H9 (cell line): ENCODE data around the gene PDC. TPM values are rescaled to one million over a fixed set of nuclear protein-coding genes. Genes with fewer than 3 reads are reported as not detected.

ENCODE experiments used
- DNase-seq: peaks from one replicate; pipeline ENCODE4 v3.0.0-alpha.2; 2017
- H2AFZ ChIP-seq: one replicate; pipeline ENCODE4 v1.6.1; 2013; ENCODE audit warnings: mild to moderate bottlenecking, low read length, control low read depth, moderate library complexity
- H2AK5ac ChIP-seq: 2 replicates; pipeline ENCODE4 v1.6.1; 2013; ENCODE audit warnings: low read length, control low read depth, mixed read lengths; ENCODE audit not compliant: insufficient read length
- H2BK120ac ChIP-seq: one replicate; pipeline ENCODE4 v1.6.1; 2013; ENCODE audit warnings: low read depth, mild to moderate bottlenecking, low read length, control low read depth, inconsistent platforms; ENCODE audit not compliant: poor library complexity, severe bottlenecking
- H2BK12ac ChIP-seq: 2 replicates; pipeline ENCODE4 v1.6.1; 2013; ENCODE audit warnings: low read length, control low read depth, mixed read lengths, low read depth; ENCODE audit not compliant: insufficient read length
- H2BK15ac ChIP-seq: 2 replicates; pipeline ENCODE4 v1.6.1; 2013; ENCODE audit warnings: low read depth, low read length, control low read depth
- H2BK20ac ChIP-seq: one replicate; pipeline ENCODE4 v1.6.1; 2013; ENCODE audit warnings: low read depth, mild to moderate bottlenecking, low read length, control low read depth, inconsistent platforms; ENCODE audit not compliant: poor library complexity, severe bottlenecking
- H2BK5ac ChIP-seq: 2 replicates; pipeline ENCODE4 v1.6.1; 2013; ENCODE audit warnings: low read length, control low read depth, mixed read lengths; ENCODE audit not compliant: insufficient read length
- H3K14ac ChIP-seq: 2 replicates; pipeline ENCODE4 v1.6.1; 2013; ENCODE audit warnings: low read length, control low read depth; ENCODE audit not compliant: insufficient read depth
- H3K18ac ChIP-seq: 2 replicates; pipeline ENCODE4 v1.6.1; 2013; ENCODE audit warnings: low read depth, mild to moderate bottlenecking, mixed read lengths, low read length, control low read depth; ENCODE audit not compliant: insufficient read length
- H3K23ac ChIP-seq: 2 replicates; pipeline ENCODE4 v1.6.1; 2013; ENCODE audit warnings: low read length, control low read depth, mixed read lengths, low read depth; ENCODE audit not compliant: insufficient read length
- H3K23me2 ChIP-seq: 2 replicates; pipeline ENCODE4 v1.6.1; 2013; ENCODE audit warnings: low read depth, mild to moderate bottlenecking, mixed read lengths, low read length, control low read depth; ENCODE audit not compliant: insufficient read length, poor library complexity, severe bottlenecking
- H3K27ac ChIP-seq: 2 replicates; pipeline ENCODE4 v1.5.1; 2013; ENCODE audit warnings: low read length, control low read depth, mixed read lengths, low read depth; ENCODE audit not compliant: insufficient read length
- H3K27me3 ChIP-seq: 2 replicates; pipeline ENCODE4 v1.6.1; 2013; ENCODE audit warnings: low read length, control low read depth, inconsistent platforms; ENCODE audit not compliant: insufficient read depth
- H3K4ac ChIP-seq: 2 replicates; pipeline ENCODE4 v1.6.1; 2013; ENCODE audit warnings: low read depth, mild to moderate bottlenecking, control low read depth, inconsistent platforms, low read length, moderate library complexity
- H3K4me1 ChIP-seq: 2 replicates; pipeline ENCODE4 v1.6.1; 2013; ENCODE audit warnings: low read length, control low read depth, inconsistent platforms; ENCODE audit not compliant: insufficient read depth
- H3K4me2 ChIP-seq: 2 replicates; pipeline ENCODE4 v1.6.1; 2013; ENCODE audit warnings: low read length, control low read depth, mixed read lengths; ENCODE audit not compliant: insufficient read length, insufficient read depth
- H3K56ac ChIP-seq: 2 replicates; pipeline ENCODE4 v1.6.1; 2013; ENCODE audit warnings: low read depth, mild to moderate bottlenecking, mixed read lengths, low read length, control low read depth; ENCODE audit not compliant: insufficient read length
- H3K79me1 ChIP-seq: 2 replicates; pipeline ENCODE4 v1.6.1; 2013; ENCODE audit warnings: low read depth, mild to moderate bottlenecking, moderate library complexity, low read length, control low read depth, inconsistent platforms; ENCODE audit not compliant: insufficient read depth, poor library complexity, severe bottlenecking
- H3K79me2 ChIP-seq: 2 replicates; pipeline ENCODE4 v1.6.1; 2013; ENCODE audit warnings: low read length, control low read depth, inconsistent platforms; ENCODE audit not compliant: insufficient read depth
- H3K9ac ChIP-seq: 2 replicates; pipeline ENCODE4 v1.6.1; 2013; ENCODE audit warnings: low read length, control low read depth, mixed read lengths; ENCODE audit not compliant: insufficient read length; ENCODE audit errors: extremely low read depth
- H3K9me3 ChIP-seq: one replicate; pipeline ENCODE4 v1.6.1; 2013; ENCODE audit warnings: low read depth, low read length, inconsistent platforms; ENCODE audit not compliant: control insufficient read depth
- H3T11ph ChIP-seq: one replicate; pipeline ENCODE4 v1.6.1; 2013; ENCODE audit warnings: mild to moderate bottlenecking, low read length, control low read depth, inconsistent platforms
- H4K20me1 ChIP-seq: one replicate; pipeline ENCODE4 v1.6.1; 2013; ENCODE audit not compliant: control insufficient read depth, insufficient read length, insufficient read depth
- H4K5ac ChIP-seq: 2 replicates; pipeline ENCODE4 v1.6.1; 2013; ENCODE audit warnings: low read depth, mild to moderate bottlenecking, mixed read lengths, low read length, control low read depth; ENCODE audit not compliant: insufficient read length
- H4K8ac ChIP-seq: replicated peaks from 2 replicates; pipeline ENCODE4 v1.6.1; 2013; ENCODE audit warnings: low read length, control low read depth, mixed read lengths, low read depth; ENCODE audit not compliant: insufficient read length
- H4K91ac ChIP-seq: 2 replicates; pipeline ENCODE4 v1.6.1; 2013; ENCODE audit warnings: low read depth, mild to moderate bottlenecking, moderate library complexity, mixed read lengths, low read length, control low read depth; ENCODE audit not compliant: insufficient read length
- H3K27ac Mint-ChIP-seq, 3 experiments: 2 replicates in 2 of 3; 3 replicates in 1 of 3; pipeline ENCODE4 v1.8.0; 2020 to 2021; ENCODE audit warnings: mixed read lengths in 3 of 3, mild to moderate bottlenecking in 1 of 3, moderate library complexity in 1 of 3
- H3K27me3 Mint-ChIP-seq: 2 replicates; pipeline ENCODE4 v1.8.0; 2021; ENCODE audit warnings: low read depth, mild to moderate bottlenecking, moderate library complexity, mixed read lengths
- H3K36me3 Mint-ChIP-seq, 3 experiments: 2 replicates in 2 of 3; 3 replicates in 1 of 3; pipeline ENCODE4 v1.8.0; 2020 to 2021; ENCODE audit warnings: low read depth in 3 of 3, mixed read lengths in 3 of 3; ENCODE audit not compliant: insufficient read depth in 1 of 3
- H3K4me1 Mint-ChIP-seq, 2 experiments: 2 replicates each; pipeline ENCODE4 v1.8.0; 2020; ENCODE audit warnings: mixed read lengths in 2 of 2
- H3K4me3 Mint-ChIP-seq, 2 experiments: 2 replicates in 1 of 2; 3 replicates in 1 of 2; pipeline ENCODE4 v1.8.0; 2020 to 2021; ENCODE audit warnings: mild to moderate bottlenecking in 2 of 2, mixed read lengths in 2 of 2, moderate library complexity in 1 of 2
- H3K9me3 Mint-ChIP-seq, 2 experiments: 2 replicates in 1 of 2; 3 replicates in 1 of 2; pipeline ENCODE4 v1.8.0; 2020; ENCODE audit warnings: mild to moderate bottlenecking in 2 of 2, mixed read lengths in 2 of 2, moderate library complexity in 1 of 2
- WGBS: extraction: QIAGEN DNeasy Blood & Tissue Kit; methylation state at CpG from one replicate; pipeline ENCODE4 v1.1.7; 2013; ENCODE audit warnings: missing lambda C conversion rate, low lambda C conversion rate, mixed read lengths; ENCODE audit not compliant: insufficient read length; ENCODE audit errors: extremely low coverage; 5-methylcytosine and 5-hydroxymethylcytosine counted together
- total RNA-seq: library from RNA; stranded (reverse); gene quantifications from 2 replicates; pipeline ENCODE4 v1.2.1, GENCODE V29; 2021
- TF ChIP-seq, protein P1 (sequence below): fragments of 200-600 bp; sonication (generic); conservative IDR thresholded peaks from 3 replicates; pipeline ENCODE4 v1.8.0; 2021; ENCODE audit warnings: antibody characterized with exemption, mild to moderate bottlenecking

PDC gene
- total RNA-seq, 1 experiment from 2014 or later = not detected

DNA sequence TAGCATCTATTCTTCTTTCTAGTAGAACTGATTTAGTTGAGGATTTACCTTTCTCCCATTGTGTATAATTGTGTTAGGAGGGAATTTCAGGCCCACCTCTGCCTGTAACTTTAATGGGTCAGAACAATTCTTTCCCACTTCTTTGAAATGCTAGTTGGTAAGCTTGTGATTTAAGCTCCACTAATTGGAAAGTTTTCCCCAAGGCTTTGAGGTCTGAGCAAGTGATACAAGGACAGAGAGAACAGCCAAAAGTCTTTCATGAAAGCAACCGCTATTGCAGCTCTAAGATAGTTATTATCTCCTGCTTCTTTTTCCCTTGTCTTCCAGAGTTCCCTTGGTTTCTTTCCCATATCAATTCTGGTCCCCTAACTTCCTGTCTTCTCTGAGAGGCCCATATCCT, 38.7 kb upstream of the PDC start:
- Histone ChIP-seq H3K14ac (no peak overlapping the region), H3K4me2 (no peak overlapping the region), H3K9me3 (no peaks in the 10 kb centered on the region), H3K9ac (no peak overlapping the region), H2BK12ac (no peak overlapping the region), H3K4me1 (no peaks in the 10 kb centered on the region; the same call in 1 of the 2 replicates), H3K27me3 (no peaks in the 10 kb centered on the region), H3K18ac (no peak overlapping the region), H3K56ac (no peak overlapping the region), H3K23ac (no peak overlapping the region), H2BK15ac (no peak overlapping the region), H3T11ph (no peak overlapping the region), H4K20me1 (no peaks in the 10 kb centered on the region), H2BK20ac (no peak overlapping the region), H2BK5ac (no peak overlapping the region), H2AK5ac (no peak overlapping the region), H3K23me2 (no peaks in the 10 kb centered on the region), H3K27ac (no peak overlapping the region), H2BK120ac (no peak overlapping the region), H3K79me2 (no peaks in the 10 kb centered on the region), H4K5ac (no peak overlapping the region), H4K8ac (no peak overlapping the region), H3K79me1 (no peaks in the 10 kb centered on the region), H2AFZ (no peak overlapping the region), H4K91ac (no peak overlapping the region), H3K4ac (no peak overlapping the region)
- Mint-ChIP-seq H3K36me3 (0 out of 7 replicates have a peak, but pooled peaks cover 0 to 7% (median 0%) of the 10 kb centered on the region in 3 experiments), H3K27me3 (no peaks in the 10 kb centered on the region), H3K4me3 (no peak overlapping the region), H3K4me1 (peaks cover 19 to 25% of the 10 kb centered on the region in 2 experiments), H3K27ac (peak overlapping the region in 1 of 3 experiments; percentile 72; a peak in 2 of 7 replicates), H3K9me3 (peaks cover 0 to 4% of the 10 kb centered on the region in 2 experiments; a peak in 2 of 5 replicates)
- TF ChIP-seq, protein P1, sequence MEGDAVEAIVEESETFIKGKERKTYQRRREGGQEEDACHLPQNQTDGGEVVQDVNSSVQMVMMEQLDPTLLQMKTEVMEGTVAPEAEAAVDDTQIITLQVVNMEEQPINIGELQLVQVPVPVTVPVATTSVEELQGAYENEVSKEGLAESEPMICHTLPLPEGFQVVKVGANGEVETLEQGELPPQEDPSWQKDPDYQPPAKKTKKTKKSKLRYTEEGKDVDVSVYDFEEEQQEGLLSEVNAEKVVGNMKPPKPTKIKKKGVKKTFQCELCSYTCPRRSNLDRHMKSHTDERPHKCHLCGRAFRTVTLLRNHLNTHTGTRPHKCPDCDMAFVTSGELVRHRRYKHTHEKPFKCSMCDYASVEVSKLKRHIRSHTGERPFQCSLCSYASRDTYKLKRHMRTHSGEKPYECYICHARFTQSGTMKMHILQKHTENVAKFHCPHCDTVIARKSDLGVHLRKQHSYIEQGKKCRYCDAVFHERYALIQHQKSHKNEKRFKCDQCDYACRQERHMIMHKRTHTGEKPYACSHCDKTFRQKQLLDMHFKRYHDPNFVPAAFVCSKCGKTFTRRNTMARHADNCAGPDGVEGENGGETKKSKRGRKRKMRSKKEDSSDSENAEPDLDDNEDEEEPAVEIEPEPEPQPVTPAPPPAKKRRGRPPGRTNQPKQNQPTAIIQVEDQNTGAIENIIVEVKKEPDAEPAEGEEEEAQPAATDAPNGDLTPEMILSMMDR = no peak
- WGBS = no CpG with 5 or more reads among the region's 1 CpG
- no peak for DNase-seq
